ENCODE data around the gene PJVK.

The PJVK gene

DNA sequence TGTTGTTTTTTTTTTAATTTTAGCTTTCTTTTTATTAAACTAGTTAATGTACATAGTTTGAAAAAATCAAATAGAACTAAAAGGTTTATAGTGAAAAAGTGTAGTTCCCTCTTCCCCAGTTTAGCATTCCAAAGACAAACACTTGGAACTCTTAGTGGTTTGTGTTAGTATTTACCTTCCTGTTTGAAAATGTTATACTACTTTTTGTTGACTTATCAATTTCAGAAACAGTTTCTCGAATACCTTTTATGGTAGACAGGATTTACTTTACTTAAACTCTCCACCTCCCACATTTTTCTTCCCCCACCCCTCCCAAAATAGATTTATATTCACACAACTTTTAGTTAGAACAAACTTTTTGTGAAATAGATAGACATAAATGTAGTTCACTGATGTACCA lies 55.8 kb downstream of the PJVK start:
- H3K27ac ChIP-seq (ENCODE audit: low read depth, low read length), result no peak overlapping the region
- no peaks in the 10 kb centered on the region for H3K9me2 ChIP-seq (replicated peaks; ENCODE audit: control insufficient read depth, low read length)
- H3K27me3 ChIP-seq (ENCODE audit: control insufficient read depth, low read length), result no peaks in the 10 kb centered on the region
- no peaks in the 10 kb centered on the region for H3F3A ChIP-seq (ENCODE audit: control insufficient read depth, insufficient read depth)
- no peaks in the 10 kb centered on the region for H3K4me1 ChIP-seq (ENCODE audit: control insufficient read depth, low read length)
- no peaks in the 10 kb centered on the region for H3K79me2 ChIP-seq (ENCODE audit: control insufficient read depth, low read length)
- TF ChIP-seq, protein P1, sequence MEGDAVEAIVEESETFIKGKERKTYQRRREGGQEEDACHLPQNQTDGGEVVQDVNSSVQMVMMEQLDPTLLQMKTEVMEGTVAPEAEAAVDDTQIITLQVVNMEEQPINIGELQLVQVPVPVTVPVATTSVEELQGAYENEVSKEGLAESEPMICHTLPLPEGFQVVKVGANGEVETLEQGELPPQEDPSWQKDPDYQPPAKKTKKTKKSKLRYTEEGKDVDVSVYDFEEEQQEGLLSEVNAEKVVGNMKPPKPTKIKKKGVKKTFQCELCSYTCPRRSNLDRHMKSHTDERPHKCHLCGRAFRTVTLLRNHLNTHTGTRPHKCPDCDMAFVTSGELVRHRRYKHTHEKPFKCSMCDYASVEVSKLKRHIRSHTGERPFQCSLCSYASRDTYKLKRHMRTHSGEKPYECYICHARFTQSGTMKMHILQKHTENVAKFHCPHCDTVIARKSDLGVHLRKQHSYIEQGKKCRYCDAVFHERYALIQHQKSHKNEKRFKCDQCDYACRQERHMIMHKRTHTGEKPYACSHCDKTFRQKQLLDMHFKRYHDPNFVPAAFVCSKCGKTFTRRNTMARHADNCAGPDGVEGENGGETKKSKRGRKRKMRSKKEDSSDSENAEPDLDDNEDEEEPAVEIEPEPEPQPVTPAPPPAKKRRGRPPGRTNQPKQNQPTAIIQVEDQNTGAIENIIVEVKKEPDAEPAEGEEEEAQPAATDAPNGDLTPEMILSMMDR (IDR thresholded peaks at IDR 0.05; ENCODE audit: low read depth, low read length, poor library complexity, severe bottlenecking), result no peak
- TF ChIP-seq EZH2phosphoT487 (IDR thresholded peaks at IDR 0.05; ENCODE audit: borderline replicate concordance, low read length), result no peak
- no peak overlapping the region for H3K4me2 ChIP-seq (ENCODE audit: low read length)
- H4K20me1 ChIP-seq (ENCODE audit: control insufficient read depth, insufficient read depth, low read depth, low read length), result no peaks in the 10 kb centered on the region
- peaks cover 29% of the 10 kb centered on the region for H3K36me3 ChIP-seq (ENCODE audit: control insufficient read depth, low read length)
- no peak overlapping the region for H3K4me3 ChIP-seq (ENCODE audit: low read length)
- H3K9me3 ChIP-seq (ENCODE audit: control insufficient read depth, insufficient read depth, low read length), result no peaks in the 10 kb centered on the region

DNA sequence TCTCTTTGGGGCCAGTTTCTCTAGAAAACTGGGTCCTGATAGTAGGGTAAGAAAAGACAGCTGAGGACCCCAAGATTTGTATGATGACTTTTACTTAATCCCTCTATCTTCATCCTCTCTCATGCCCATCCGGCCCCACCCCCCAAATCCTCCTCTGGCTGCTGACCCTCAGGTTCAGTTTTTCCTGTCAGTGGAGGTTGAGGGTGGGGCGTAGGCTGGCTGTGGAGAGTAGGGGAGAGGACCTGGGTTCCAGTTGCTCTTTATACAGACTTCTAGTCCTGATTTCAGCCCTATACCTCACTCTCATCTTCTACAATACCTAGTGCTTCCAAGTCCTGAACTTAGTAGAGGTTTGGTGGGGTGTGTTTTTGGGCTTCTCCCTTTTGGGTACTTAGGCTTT lies 57.5 kb downstream of the PJVK start:
- Histone ChIP-seq H3K9me2 (replicated peaks; ENCODE audit: control insufficient read depth, low read length) (no peaks in the 10 kb centered on the region), H3K27ac (ENCODE audit: low read depth, low read length) (no peak overlapping the region), H3K4me3 (ENCODE audit: low read length) (no peak overlapping the region), H3K27me3 (ENCODE audit: control insufficient read depth, low read length) (no peaks in the 10 kb centered on the region), H4K20me1 (ENCODE audit: control insufficient read depth, insufficient read depth, low read depth, low read length) (no peaks in the 10 kb centered on the region), H3K4me1 (ENCODE audit: control insufficient read depth, low read length) (no peaks in the 10 kb centered on the region), H3K4me2 (ENCODE audit: low read length) (no peak overlapping the region), H3F3A (ENCODE audit: control insufficient read depth, insufficient read depth) (no peaks in the 10 kb centered on the region), H3K36me3 (ENCODE audit: control insufficient read depth, low read length) (peaks cover 13% of the 10 kb centered on the region), H3K9me3 (ENCODE audit: control insufficient read depth, insufficient read depth, low read length) (no peaks in the 10 kb centered on the region), H3K79me2 (ENCODE audit: control insufficient read depth, low read length) (no peaks in the 10 kb centered on the region)
- no peak for TF ChIP-seq EZH2phosphoT487 (IDR thresholded peaks at IDR 0.05; ENCODE audit: borderline replicate concordance, low read length)
- TF ChIP-seq, protein P1 (IDR thresholded peaks at IDR 0.05; ENCODE audit: low read depth, low read length, poor library complexity, severe bottlenecking), result no peak

DNA sequence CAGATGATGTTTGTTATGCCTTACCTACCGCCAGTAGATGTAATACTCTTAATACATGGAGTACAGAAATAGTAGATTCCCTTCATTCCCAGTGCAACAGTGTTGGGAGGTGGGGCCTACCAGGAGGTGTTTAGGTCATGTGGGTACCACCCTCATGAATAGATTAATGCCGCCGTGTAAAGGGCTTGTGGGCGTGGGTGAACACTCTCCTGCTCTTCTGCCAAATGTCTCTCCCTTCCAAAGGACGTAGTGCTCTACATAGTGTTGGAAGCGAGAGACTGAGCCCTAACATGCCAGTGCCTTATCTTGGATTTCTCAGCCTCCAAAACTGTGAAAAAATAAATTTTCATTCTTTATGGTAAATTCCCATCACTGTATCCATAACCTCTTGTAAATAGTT lies 59.2 kb downstream of the PJVK start:
- H3K36me3 ChIP-seq (ENCODE audit: control insufficient read depth, low read length), result peaks cover 5% of the 10 kb centered on the region
- H3F3A ChIP-seq (ENCODE audit: control insufficient read depth, insufficient read depth), result no peaks in the 10 kb centered on the region
- H3K9me2 ChIP-seq (replicated peaks; ENCODE audit: control insufficient read depth, low read length), result no peaks in the 10 kb centered on the region
- no peak overlapping the region for H3K4me3 ChIP-seq (ENCODE audit: low read length)
- H4K20me1 ChIP-seq (ENCODE audit: control insufficient read depth, insufficient read depth, low read depth, low read length), result no peaks in the 10 kb centered on the region
- H3K4me2 ChIP-seq (ENCODE audit: low read length), result no peak overlapping the region
- no peaks in the 10 kb centered on the region for H3K27me3 ChIP-seq (ENCODE audit: control insufficient read depth, low read length)
- H3K4me1 ChIP-seq (ENCODE audit: control insufficient read depth, low read length), result no peaks in the 10 kb centered on the region
- no peaks in the 10 kb centered on the region for H3K79me2 ChIP-seq (ENCODE audit: control insufficient read depth, low read length)
- H3K9me3 ChIP-seq (ENCODE audit: control insufficient read depth, insufficient read depth, low read length), result no peaks in the 10 kb centered on the region
- TF ChIP-seq, protein P1 (IDR thresholded peaks at IDR 0.05; ENCODE audit: low read depth, low read length, poor library complexity, severe bottlenecking), result no peak
- no peak for TF ChIP-seq EZH2phosphoT487 (IDR thresholded peaks at IDR 0.05; ENCODE audit: borderline replicate concordance, low read length)
- no peak overlapping the region for H3K27ac ChIP-seq (ENCODE audit: low read depth, low read length)
